Testis (tissue), 2 donors: ENCODE measurements around the gene NSUN3.

Experiments used
- POLR2A ChIP-seq: fragments of 450-650 bp; IDR thresholded peaks from one replicate; pipeline ENCODE4 v1.6.1; 2017; ENCODE audit warnings: antibody characterized with exemption, mild to moderate bottlenecking, moderate library complexity
- TF ChIP-seq, protein P1 (sequence below), 3 experiments: fragments of 450-650 bp in 2 of 3; fragments of 200-600 bp in 1 of 3; sonication (generic) in 1 of 3; IDR thresholded peaks; one replicate each; pipeline ENCODE4 v1.5.1; 2016 to 2019; ENCODE audit warnings: antibody characterized with exemption in 3 of 3, mild to moderate bottlenecking in 2 of 3, moderate library complexity in 1 of 3

- TF ChIP-seq, protein P1, sequence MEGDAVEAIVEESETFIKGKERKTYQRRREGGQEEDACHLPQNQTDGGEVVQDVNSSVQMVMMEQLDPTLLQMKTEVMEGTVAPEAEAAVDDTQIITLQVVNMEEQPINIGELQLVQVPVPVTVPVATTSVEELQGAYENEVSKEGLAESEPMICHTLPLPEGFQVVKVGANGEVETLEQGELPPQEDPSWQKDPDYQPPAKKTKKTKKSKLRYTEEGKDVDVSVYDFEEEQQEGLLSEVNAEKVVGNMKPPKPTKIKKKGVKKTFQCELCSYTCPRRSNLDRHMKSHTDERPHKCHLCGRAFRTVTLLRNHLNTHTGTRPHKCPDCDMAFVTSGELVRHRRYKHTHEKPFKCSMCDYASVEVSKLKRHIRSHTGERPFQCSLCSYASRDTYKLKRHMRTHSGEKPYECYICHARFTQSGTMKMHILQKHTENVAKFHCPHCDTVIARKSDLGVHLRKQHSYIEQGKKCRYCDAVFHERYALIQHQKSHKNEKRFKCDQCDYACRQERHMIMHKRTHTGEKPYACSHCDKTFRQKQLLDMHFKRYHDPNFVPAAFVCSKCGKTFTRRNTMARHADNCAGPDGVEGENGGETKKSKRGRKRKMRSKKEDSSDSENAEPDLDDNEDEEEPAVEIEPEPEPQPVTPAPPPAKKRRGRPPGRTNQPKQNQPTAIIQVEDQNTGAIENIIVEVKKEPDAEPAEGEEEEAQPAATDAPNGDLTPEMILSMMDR (IDR thresholded peaks at IDR 0.05): no peak
- TF ChIP-seq POLR2A: no peak
Observed at GRCh38 chr3:94062513-94063404, at the start of gene NSUN3, which contains the start of gene DHFR2.
